Nephron (organoid): ENCODE measurements around the gene ADTRP.

Experiments used
- H3K27ac Mint-ChIP-seq, 3 experiments: 2 replicates each; pipeline ENCODE4 v1.8.0; 2020; ENCODE audit warnings: mixed read lengths in 3 of 3, mild to moderate bottlenecking in 2 of 3, moderate library complexity in 1 of 3
- H3K27me3 Mint-ChIP-seq: 2 replicates; pipeline ENCODE4 v1.8.0; 2021; ENCODE audit warnings: low read depth, mild to moderate bottlenecking, moderate library complexity, mixed read lengths
- H3K36me3 Mint-ChIP-seq: 2 replicates; pipeline ENCODE4 v1.8.0; 2020; ENCODE audit warnings: low read depth, mixed read lengths
- H3K4me1 Mint-ChIP-seq: 2 replicates; pipeline ENCODE4 v1.8.0; 2020; ENCODE audit warnings: mixed read lengths
- H3K4me3 Mint-ChIP-seq, 3 experiments: 2 replicates each; pipeline ENCODE4 v1.8.0; 2020; ENCODE audit warnings: mild to moderate bottlenecking in 3 of 3, mixed read lengths in 3 of 3, moderate library complexity in 2 of 3
- H3K9me3 Mint-ChIP-seq: 2 replicates; pipeline ENCODE4 v1.8.0; 2020; ENCODE audit warnings: mixed read lengths
- TF ChIP-seq, protein P1 (sequence below), 3 experiments: fragments of 200-600 bp; sonication (generic); IDR thresholded peaks; one replicate each; pipeline ENCODE4 v1.5.0; 2021; ENCODE audit warnings: antibody characterized with exemption in 3 of 3; ENCODE audit not compliant: unreplicated experiment in 3 of 3

The ADTRP gene

GRCh38 chr6:11756292-11756691, 22.3 kb downstream of the ADTRP start:
- TF ChIP-seq, protein P1, sequence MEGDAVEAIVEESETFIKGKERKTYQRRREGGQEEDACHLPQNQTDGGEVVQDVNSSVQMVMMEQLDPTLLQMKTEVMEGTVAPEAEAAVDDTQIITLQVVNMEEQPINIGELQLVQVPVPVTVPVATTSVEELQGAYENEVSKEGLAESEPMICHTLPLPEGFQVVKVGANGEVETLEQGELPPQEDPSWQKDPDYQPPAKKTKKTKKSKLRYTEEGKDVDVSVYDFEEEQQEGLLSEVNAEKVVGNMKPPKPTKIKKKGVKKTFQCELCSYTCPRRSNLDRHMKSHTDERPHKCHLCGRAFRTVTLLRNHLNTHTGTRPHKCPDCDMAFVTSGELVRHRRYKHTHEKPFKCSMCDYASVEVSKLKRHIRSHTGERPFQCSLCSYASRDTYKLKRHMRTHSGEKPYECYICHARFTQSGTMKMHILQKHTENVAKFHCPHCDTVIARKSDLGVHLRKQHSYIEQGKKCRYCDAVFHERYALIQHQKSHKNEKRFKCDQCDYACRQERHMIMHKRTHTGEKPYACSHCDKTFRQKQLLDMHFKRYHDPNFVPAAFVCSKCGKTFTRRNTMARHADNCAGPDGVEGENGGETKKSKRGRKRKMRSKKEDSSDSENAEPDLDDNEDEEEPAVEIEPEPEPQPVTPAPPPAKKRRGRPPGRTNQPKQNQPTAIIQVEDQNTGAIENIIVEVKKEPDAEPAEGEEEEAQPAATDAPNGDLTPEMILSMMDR (IDR thresholded peaks at IDR 0.05; ENCODE audit: unreplicated experiment in 3 of 3), result no peak
- H3K36me3 Mint-ChIP-seq, result no peaks in the 10 kb centered on the region
- peaks cover 8% of the 10 kb centered on the region for H3K27me3 Mint-ChIP-seq
- peaks cover 12% of the 10 kb centered on the region for H3K9me3 Mint-ChIP-seq
- peaks cover 5% of the 10 kb centered on the region for H3K4me1 Mint-ChIP-seq
- H3K27ac Mint-ChIP-seq, result no peak overlapping the region
- H3K4me3 Mint-ChIP-seq, result no peak overlapping the region

DNA sequence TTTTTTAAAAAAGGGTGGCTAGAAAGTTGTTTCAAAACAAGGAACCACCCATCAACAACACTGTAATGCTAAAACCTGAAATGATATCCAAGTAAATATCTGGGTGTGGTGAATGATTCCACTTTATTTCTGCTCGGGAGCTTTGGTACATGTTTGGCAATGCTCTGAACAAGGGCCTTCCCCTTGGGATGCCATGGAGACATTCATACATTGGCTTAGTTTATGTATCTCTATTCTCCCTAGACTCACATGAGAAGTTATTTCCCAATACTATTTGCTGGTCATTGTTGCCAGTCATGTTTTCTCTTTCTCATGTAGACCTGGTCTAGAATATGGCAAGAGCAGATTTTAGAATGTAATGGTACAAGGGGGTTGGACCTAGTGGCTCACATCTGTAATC, 22.9 kb downstream of the ADTRP start:
- Mint-ChIP-seq H3K9me3 (peaks cover 12% of the 10 kb centered on the region), H3K4me1 (peaks cover 11% of the 10 kb centered on the region), H3K27me3 (peaks cover 12% of the 10 kb centered on the region), H3K36me3 (no peaks in the 10 kb centered on the region), H3K4me3 (no peak overlapping the region), H3K27ac (no peak overlapping the region)
- TF ChIP-seq, protein P1 (IDR thresholded peaks at IDR 0.05; ENCODE audit: unreplicated experiment in 3 of 3), result no peak

GRCh38 chr6:11754625-11755271, 23.9 kb downstream of the ADTRP start:
- H3K4me1 Mint-ChIP-seq, result peaks cover 11% of the 10 kb centered on the region
- H3K27ac Mint-ChIP-seq, result no peak overlapping the region
- peaks cover 12% of the 10 kb centered on the region for H3K9me3 Mint-ChIP-seq
- H3K4me3 Mint-ChIP-seq, result no peak overlapping the region
- TF ChIP-seq, protein P1 (IDR thresholded peaks at IDR 0.05; ENCODE audit: unreplicated experiment in 3 of 3), result no peak
- H3K27me3 Mint-ChIP-seq, result peaks cover 13% of the 10 kb centered on the region
- no peaks in the 10 kb centered on the region for H3K36me3 Mint-ChIP-seq

GRCh38 chr6:11753798-11754197, 24.8 kb downstream of the ADTRP start:
- no peak overlapping the region for H3K27ac Mint-ChIP-seq
- TF ChIP-seq, protein P1 (IDR thresholded peaks at IDR 0.05; ENCODE audit: unreplicated experiment in 3 of 3), result no peak
- H3K27me3 Mint-ChIP-seq, result peaks cover 11% of the 10 kb centered on the region
- H3K4me3 Mint-ChIP-seq, result no peak overlapping the region
- peaks cover 11% of the 10 kb centered on the region for H3K4me1 Mint-ChIP-seq
- no peaks in the 10 kb centered on the region for H3K36me3 Mint-ChIP-seq
- H3K9me3 Mint-ChIP-seq, result peaks cover 11% of the 10 kb centered on the region

DNA sequence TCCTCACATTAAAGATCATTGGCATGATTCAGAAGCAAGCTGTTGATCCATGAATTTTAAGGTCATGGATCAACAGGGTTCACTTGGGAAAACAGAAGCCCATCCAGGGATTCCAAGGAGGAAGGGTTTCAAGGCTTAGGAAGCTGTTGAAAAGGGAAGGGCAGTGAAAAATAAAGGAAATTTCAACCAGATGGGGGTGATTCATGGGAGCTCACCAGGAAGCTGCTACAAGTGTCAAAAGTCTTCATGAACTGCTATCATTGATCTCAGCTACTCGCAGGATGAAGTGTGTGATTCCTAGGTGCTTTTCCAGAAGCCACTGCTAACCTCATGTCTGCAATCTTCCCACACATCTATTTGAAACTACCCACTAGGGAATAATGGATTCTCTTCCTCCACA, 26.2 kb downstream of the ADTRP start:
- Mint-ChIP-seq H3K4me3 (no peak overlapping the region), H3K27me3 (peaks cover 9% of the 10 kb centered on the region), H3K36me3 (no peaks in the 10 kb centered on the region), H3K9me3 (peaks cover 4% of the 10 kb centered on the region), H3K27ac (no peak overlapping the region), H3K4me1 (peaks cover 11% of the 10 kb centered on the region)
- TF ChIP-seq, protein P1 (IDR thresholded peaks at IDR 0.05; ENCODE audit: unreplicated experiment in 3 of 3), result no peak

- no peaks in the 10 kb centered on the region for H3K9me3 Mint-ChIP-seq
- peaks cover 9% of the 10 kb centered on the region for H3K27me3 Mint-ChIP-seq
- TF ChIP-seq, protein P1 (IDR thresholded peaks at IDR 0.05; ENCODE audit: unreplicated experiment in 3 of 3), result no peak
- H3K4me1 Mint-ChIP-seq, result peaks cover 11% of the 10 kb centered on the region
- no peak overlapping the region for H3K27ac Mint-ChIP-seq
- H3K4me3 Mint-ChIP-seq, result no peak overlapping the region
- H3K36me3 Mint-ChIP-seq, result no peaks in the 10 kb centered on the region
Observed at GRCh38 chr6:11750682-11751081, 27.9 kb downstream of the ADTRP start.
